Amniotic epithelial cell (primary cell): ENCODE results near the gene TBC1D13.
"Not testable (repeated sequence)": the region's sequence is repeated elsewhere in the genome, so short reads cannot be mapped to it uniquely, and the experiment has no call there.

Source experiments
- DNase-seq: peaks from one replicate; pipeline ENCODE4 v3.0.0-alpha.2; 2010; ENCODE audit warnings: low read depth

Gene TBC1D13

GRCh38 chr9:128845186-128845931 is 58.3 kb downstream of the TBC1D13 start:
- no peak for DNase-seq

- no peak for DNase-seq
Observed at GRCh38 chr9:128846680-128847030, 59.6 kb downstream of the TBC1D13 start.

GRCh38 chr9:128847803-128848202 is 60.8 kb downstream of the TBC1D13 start:
- DNase-seq = no peak

- not testable (repeated sequence) for DNase-seq
Observed at GRCh38 chr9:128851024-128851423, 64.0 kb downstream of the TBC1D13 start.

- peak; percentile 56 for DNase-seq
Observed at GRCh38 chr9:128851779-128852600, 64.9 kb downstream of the TBC1D13 start.

GRCh38 chr9:128852646-128853045 is 65.6 kb downstream of the TBC1D13 start:
- not testable (repeated sequence) for DNase-seq

GRCh38 chr9:128854454-128854853 is 67.4 kb downstream of the TBC1D13 start:
- not testable (repeated sequence) for DNase-seq

GRCh38 chr9:128858476-128858875 is 71.4 kb downstream of the TBC1D13 start:
- not testable (repeated sequence) for DNase-seq
